K562 (cell line): ENCODE data around the gene DCUN1D3. TPM values are rescaled to one million over a fixed set of nuclear protein-coding genes. Genes with fewer than 3 reads are reported as not detected.

Source experiments
- BACH1 ChIP-seq: fragments of 200-800 bp; sonication (Bioruptor generic); IDR thresholded peaks from 2 replicates; pipeline ENCODE4 v1.6.1; 2016; ENCODE audit warnings: missing genetic modification characterization, missing compliant biosample characterization
- CBFA2T3 ChIP-seq: fragments of 450-650 bp; IDR thresholded peaks from 2 replicates; pipeline ENCODE4 v1.6.1; 2017
- CREM ChIP-seq: IDR thresholded peaks from 2 replicates; pipeline ENCODE4 v1.6.1; 2014; ENCODE audit warnings: antibody characterized with exemption, low read depth
- DMBX1 ChIP-seq: fragments of 250-450 bp; sonication (Bioruptor Pico); IDR thresholded peaks from 2 replicates; pipeline ENCODE4 v1.8.0; 2022; ENCODE audit warnings: inconsistent platforms, mild to moderate bottlenecking, moderate library complexity, borderline replicate concordance
- ELF2 ChIP-seq: fragments of 250-450 bp; sonication (Bioruptor Pico); IDR thresholded peaks from 2 replicates; pipeline ENCODE4 v1.5.0; 2021; ENCODE audit warnings: mild to moderate bottlenecking
- ESRRB ChIP-seq: fragments of 250-450 bp; sonication (Bioruptor Pico); IDR thresholded peaks from 2 replicates; pipeline ENCODE4 v1.5.0; 2020; ENCODE audit warnings: mild to moderate bottlenecking, moderate library complexity, borderline replicate concordance
- GABPB2 ChIP-seq: fragments of 250-450 bp; sonication (Bioruptor Pico); conservative IDR thresholded peaks from 2 replicates; pipeline ENCODE4 v1.5.1; 2021; ENCODE audit warnings: mild to moderate bottlenecking
- HDAC1 ChIP-seq, 2 experiments: fragments of 450-650 bp; IDR thresholded peaks; 2 replicates each; pipeline ENCODE4 v1.6.1; 2016 to 2017; ENCODE audit warnings: inconsistent platforms in 1 of 2, mild to moderate bottlenecking in 1 of 2, moderate library complexity in 1 of 2
- IRF2 ChIP-seq: sonication (generic); formaldehyde crosslinking; IDR thresholded peaks from 2 replicates; pipeline ENCODE4 v1.8.1; 2022; ENCODE audit warnings: mild to moderate bottlenecking, missing genetic modification reagents
- KLF16 ChIP-seq: IDR thresholded peaks from 2 replicates; pipeline ENCODE4 v1.6.1; 2016; ENCODE audit warnings: antibody characterized with exemption
- LEF1 ChIP-seq: fragments of 450-650 bp; IDR thresholded peaks from 2 replicates; pipeline ENCODE4 v1.6.1; 2016; ENCODE audit warnings: mild to moderate bottlenecking
- NBN ChIP-seq: fragments of 450-650 bp; IDR thresholded peaks from 2 replicates; pipeline ENCODE4 v1.6.1; 2016; ENCODE audit warnings: low read depth, mild to moderate bottlenecking
- NFRKB ChIP-seq: fragments of 450-650 bp; IDR thresholded peaks from 2 replicates; pipeline ENCODE4 v1.6.1; 2016; ENCODE audit warnings: low read depth
- NR2C2 ChIP-seq, 2 experiments: fragments of 200-800 bp in 1 of 2; sonication (Bioruptor generic) in 1 of 2; sonication (generic) in 1 of 2; formaldehyde crosslinking in 1 of 2; IDR thresholded peaks; 2 replicates each; pipeline versions ENCODE4 v1.6.1 to v1.8.0; 2016 to 2022; ENCODE audit warnings: mild to moderate bottlenecking in 1 of 2, missing compliant biosample characterization in 1 of 2, missing genetic modification characterization in 1 of 2, missing genetic modification reagents in 1 of 2
- PRPF4 ChIP-seq: fragments of 200-400 bp; formaldehyde crosslinking; IDR thresholded peaks from one replicate; pipeline ENCODE4 v1.6.1; 2017; ENCODE audit warnings: low read length, low read depth, mild to moderate bottlenecking; ENCODE audit not compliant: insufficient read depth, poor library complexity, severe bottlenecking
- SMAD3 ChIP-seq: fragments of 450-650 bp; formaldehyde crosslinking; conservative IDR thresholded peaks from 2 replicates; pipeline ENCODE4 v1.4.0; 2020; ENCODE audit warnings: mild to moderate bottlenecking
- SMARCA4 ChIP-seq: fragments of 450-650 bp; IDR thresholded peaks from 2 replicates; pipeline ENCODE4 v1.6.1; 2016
- SREBF2 ChIP-seq: sonication (generic); formaldehyde crosslinking; IDR thresholded peaks from 2 replicates; pipeline ENCODE4 v1.4.0; 2020; ENCODE audit warnings: mild to moderate bottlenecking, missing genetic modification reagents
- ZFP36 ChIP-seq: fragments of 150-350 bp; IDR thresholded peaks from 2 replicates; pipeline ENCODE4 v1.6.1; 2018; ENCODE audit warnings: low read length, low read depth; ENCODE audit not compliant: partially characterized antibody
- ZNF134 ChIP-seq: fragments of 250-450 bp; sonication (Bioruptor Pico); conservative IDR thresholded peaks from 2 replicates; pipeline ENCODE4 v1.4.0; 2020
- ZNF184 ChIP-seq: sonication (generic); formaldehyde crosslinking; IDR thresholded peaks from 2 replicates; pipeline ENCODE4 v1.5.0; 2020; ENCODE audit warnings: missing genetic modification reagents
- polyA plus RNA-seq, 8 experiments: library from polyadenylated mRNA; depleted of rRNA in 4 of 8; stranded (reverse) in 5 of 8; unstranded in 3 of 8; fragments of >200 nt; fragmentation: Nextera tagmentation in 2 of 8; fragmentation: Illumina TruSeq in 1 of 8; extraction: Ambion mirVana in 2 of 8; extraction: Trizol in 1 of 8; gene quantifications; 2 replicates each; pipeline versions ENCODE4 v1.2.1 to v1.2.3, GENCODE V29; 2011 to 2014; ENCODE audit warnings: inconsistent platforms in 1 of 8, missing spikeins in 1 of 8
- total RNA-seq, 7 experiments: library from RNA; depleted of rRNA in 6 of 7; stranded (reverse); fragments of >200 nt in 6 of 7; fragmentation: Illumina TruSeq in 2 of 7; extraction: Trizol in 2 of 7; gene quantifications; 2 replicates each; pipeline versions ENCODE4 v1.2.1 to v1.2.3, GENCODE V29; 2011 to 2021; ENCODE audit warnings: low replicate concordance in 1 of 7
- TF ChIP-seq, protein P1 (sequence below): sonication (generic); formaldehyde crosslinking; IDR thresholded peaks from 2 replicates; pipeline ENCODE4 v1.8.0; 2022; ENCODE audit warnings: missing genetic modification reagents, mild to moderate bottlenecking, borderline replicate concordance
- TF ChIP-seq, protein P2 (sequence below): fragments of 450-650 bp; IDR thresholded peaks from 2 replicates; pipeline ENCODE4 v1.6.1; 2014; ENCODE audit warnings: low read depth, mild to moderate bottlenecking, moderate library complexity, borderline replicate concordance
- TF ChIP-seq, protein P3 (sequence below): fragments of 450-650 bp; IDR thresholded peaks from 2 replicates; pipeline ENCODE4 v1.6.1; 2016; ENCODE audit warnings: mild to moderate bottlenecking

DCUN1D3 gene
- total and polyA plus RNA-seq, 9 of the 15 experiments (the other 6 are each of a cell fraction or from before 2014, with no cell fraction given) = 1.0 to 4.7 (median 2.2) TPM

DNA sequence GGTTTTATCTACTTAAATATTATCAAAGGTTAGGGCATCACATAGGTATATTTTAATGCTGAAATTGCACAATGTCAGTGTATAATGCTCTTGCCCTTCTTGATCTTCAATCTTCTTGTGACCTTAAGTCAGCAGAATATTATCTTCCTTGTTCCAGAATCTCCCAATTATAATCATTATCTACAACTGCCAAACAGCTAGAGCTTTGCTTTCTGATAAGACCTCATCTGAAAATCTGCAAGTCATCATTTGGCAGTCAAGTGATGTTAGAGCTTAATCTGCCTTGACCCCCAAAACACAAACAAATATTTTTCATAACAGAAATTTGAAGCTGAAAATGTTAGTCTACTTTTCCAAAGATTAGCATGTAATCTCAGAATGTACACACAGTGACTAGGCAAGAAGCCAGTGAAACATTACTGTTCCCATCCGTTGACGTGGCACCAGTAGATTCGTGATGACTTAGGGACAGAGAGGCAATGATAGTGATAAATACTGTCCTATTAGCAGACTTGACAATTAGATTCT is 74.1 kb downstream of the DCUN1D3 start (continued):
- TF ChIP-seq, protein P1, sequence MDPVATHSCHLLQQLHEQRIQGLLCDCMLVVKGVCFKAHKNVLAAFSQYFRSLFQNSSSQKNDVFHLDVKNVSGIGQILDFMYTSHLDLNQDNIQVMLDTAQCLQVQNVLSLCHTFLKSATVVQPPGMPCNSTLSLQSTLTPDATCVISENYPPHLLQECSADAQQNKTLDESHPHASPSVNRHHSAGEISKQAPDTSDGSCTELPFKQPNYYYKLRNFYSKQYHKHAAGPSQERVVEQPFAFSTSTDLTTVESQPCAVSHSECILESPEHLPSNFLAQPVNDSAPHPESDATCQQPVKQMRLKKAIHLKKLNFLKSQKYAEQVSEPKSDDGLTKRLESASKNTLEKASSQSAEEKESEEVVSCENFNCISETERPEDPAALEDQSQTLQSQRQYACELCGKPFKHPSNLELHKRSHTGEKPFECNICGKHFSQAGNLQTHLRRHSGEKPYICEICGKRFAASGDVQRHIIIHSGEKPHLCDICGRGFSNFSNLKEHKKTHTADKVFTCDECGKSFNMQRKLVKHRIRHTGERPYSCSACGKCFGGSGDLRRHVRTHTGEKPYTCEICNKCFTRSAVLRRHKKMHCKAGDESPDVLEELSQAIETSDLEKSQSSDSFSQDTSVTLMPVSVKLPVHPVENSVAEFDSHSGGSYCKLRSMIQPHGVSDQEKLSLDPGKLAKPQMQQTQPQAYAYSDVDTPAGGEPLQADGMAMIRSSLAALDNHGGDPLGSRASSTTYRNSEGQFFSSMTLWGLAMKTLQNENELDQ (CRISPR knock-in tag) = no peak
- TF ChIP-seq ZNF184 (CRISPR knock-in tag) = no peak
- peak; percentile 63; the same call in 1 of the 2 replicates for TF ChIP-seq LEF1
- 0 out of 2 replicates have a peak, but pooled peaks have one; percentile 44 for TF ChIP-seq ELF2 (CRISPR knock-in tag)
- TF ChIP-seq, protein P2, sequence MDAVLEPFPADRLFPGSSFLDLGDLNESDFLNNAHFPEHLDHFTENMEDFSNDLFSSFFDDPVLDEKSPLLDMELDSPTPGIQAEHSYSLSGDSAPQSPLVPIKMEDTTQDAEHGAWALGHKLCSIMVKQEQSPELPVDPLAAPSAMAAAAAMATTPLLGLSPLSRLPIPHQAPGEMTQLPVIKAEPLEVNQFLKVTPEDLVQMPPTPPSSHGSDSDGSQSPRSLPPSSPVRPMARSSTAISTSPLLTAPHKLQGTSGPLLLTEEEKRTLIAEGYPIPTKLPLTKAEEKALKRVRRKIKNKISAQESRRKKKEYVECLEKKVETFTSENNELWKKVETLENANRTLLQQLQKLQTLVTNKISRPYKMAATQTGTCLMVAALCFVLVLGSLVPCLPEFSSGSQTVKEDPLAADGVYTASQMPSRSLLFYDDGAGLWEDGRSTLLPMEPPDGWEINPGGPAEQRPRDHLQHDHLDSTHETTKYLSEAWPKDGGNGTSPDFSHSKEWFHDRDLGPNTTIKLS = peak; percentile 95
- peak; percentile 90 for TF ChIP-seq SMAD3 (CRISPR knock-in tag)
- peak in 1 of 2 experiments; percentile 92; a peak in 2 of 4 replicates for TF ChIP-seq HDAC1 (IDR thresholded peaks at IDR 0.05)
- no peak for TF ChIP-seq NR2C2 (CRISPR knock-in tag; IDR thresholded peaks at IDR 0.05)
- peak; percentile 74 for TF ChIP-seq NR2C2 (tag; IDR thresholded peaks at IDR 0.05)
- peak; percentile 82 for TF ChIP-seq CREM
- TF ChIP-seq ESRRB (CRISPR knock-in tag) = no peak
- peak; percentile 58; the same call in 1 of the 2 replicates for TF ChIP-seq DMBX1
- TF ChIP-seq PRPF4 = no peak
- peak; percentile 56; the same call in 1 of the 2 replicates for TF ChIP-seq NBN
- TF ChIP-seq, protein P3, sequence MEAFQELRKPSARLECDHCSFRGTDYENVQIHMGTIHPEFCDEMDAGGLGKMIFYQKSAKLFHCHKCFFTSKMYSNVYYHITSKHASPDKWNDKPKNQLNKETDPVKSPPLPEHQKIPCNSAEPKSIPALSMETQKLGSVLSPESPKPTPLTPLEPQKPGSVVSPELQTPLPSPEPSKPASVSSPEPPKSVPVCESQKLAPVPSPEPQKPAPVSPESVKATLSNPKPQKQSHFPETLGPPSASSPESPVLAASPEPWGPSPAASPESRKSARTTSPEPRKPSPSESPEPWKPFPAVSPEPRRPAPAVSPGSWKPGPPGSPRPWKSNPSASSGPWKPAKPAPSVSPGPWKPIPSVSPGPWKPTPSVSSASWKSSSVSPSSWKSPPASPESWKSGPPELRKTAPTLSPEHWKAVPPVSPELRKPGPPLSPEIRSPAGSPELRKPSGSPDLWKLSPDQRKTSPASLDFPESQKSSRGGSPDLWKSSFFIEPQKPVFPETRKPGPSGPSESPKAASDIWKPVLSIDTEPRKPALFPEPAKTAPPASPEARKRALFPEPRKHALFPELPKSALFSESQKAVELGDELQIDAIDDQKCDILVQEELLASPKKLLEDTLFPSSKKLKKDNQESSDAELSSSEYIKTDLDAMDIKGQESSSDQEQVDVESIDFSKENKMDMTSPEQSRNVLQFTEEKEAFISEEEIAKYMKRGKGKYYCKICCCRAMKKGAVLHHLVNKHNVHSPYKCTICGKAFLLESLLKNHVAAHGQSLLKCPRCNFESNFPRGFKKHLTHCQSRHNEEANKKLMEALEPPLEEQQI = peak; percentile 42; the same call in 1 of the 2 replicates
- TF ChIP-seq KLF16 = peak; percentile 89
- peak; percentile 59; the same call in 1 of the 2 replicates for TF ChIP-seq ZNF134 (CRISPR knock-in tag)
- TF ChIP-seq NFRKB = no peak
- no peak for TF ChIP-seq IRF2 (CRISPR knock-in tag)
- TF ChIP-seq BACH1 = peak; percentile 93
- no peak for TF ChIP-seq SREBF2 (CRISPR knock-in tag)
- peak; percentile 95 for TF ChIP-seq SMARCA4
- TF ChIP-seq CBFA2T3 = peak; percentile 96
- no peak for TF ChIP-seq GABPB2 (CRISPR knock-in tag)
- no peak for TF ChIP-seq ZFP36
